ENCODE data around the gene THAP7.

Gene THAP7

DNA sequence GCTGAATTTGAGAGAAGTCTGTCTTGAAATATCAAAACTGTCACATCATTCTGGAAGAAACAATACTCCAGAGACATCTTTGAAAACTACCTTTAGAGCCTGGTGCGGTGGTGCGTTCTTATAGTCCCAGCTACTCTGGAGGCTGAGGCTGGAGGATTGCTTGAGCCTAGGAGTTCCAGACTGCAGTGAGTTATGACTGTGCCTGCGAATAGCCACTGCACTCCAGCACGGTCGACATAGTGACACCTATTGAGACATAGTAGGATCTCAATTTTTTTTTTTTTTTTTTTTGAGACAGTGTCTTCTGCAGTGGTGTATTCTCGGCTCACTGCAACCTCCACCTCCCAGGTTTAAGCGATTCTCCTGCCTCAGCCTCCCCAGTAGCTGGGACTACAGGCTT lies 46.4 kb downstream of the THAP7 start:
- peaks cover 37% of the 10 kb centered on the region for H3K4me1 ChIP-seq (ENCODE audit: control insufficient read depth, insufficient read depth, low read length)
- H3K4me3 ChIP-seq (ENCODE audit: low read length): no peak overlapping the region

DNA sequence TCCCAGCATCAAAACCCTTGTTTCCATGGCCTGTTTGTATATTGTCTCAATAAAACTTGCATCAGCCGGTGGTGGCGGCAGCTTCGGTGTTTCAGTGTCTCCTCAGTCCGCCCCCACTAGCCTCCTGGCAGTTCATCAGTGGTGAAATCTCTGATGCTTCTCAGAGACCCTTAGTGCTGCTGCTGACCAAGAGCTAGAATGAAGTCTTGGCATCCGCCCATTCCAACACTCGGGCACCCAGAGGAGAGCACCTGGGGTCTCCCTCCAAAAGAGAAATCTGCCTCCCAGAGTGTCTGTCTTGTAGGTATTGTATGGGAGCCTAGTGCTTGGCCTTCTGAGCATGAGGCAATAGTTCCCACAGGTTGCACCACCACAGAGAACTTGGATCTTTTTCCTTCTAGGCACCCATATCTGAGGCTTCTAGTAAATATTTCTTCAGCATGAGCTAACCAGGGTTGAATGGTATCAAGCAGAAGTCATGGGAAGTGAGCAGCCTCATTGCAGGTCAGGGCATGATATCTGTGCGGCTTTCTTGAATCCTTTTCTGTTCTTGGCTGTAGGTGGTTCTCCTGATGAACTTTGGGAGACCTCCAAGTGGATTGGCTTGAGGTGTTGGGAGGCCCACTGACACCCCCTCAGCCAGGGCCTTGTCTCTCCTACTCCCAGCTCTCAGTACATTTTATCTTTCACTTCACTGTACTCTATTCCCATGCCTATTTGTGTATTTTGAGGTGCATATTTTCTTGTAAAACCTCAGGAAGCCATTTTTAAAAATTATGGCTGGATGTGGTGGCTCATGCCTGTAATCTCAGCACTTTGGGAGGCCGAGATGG lies 48.0 kb downstream of the THAP7 start:
- peak overlapping the region; percentile 12 for H3K9ac ChIP-seq (ENCODE audit: low read length)

More for the DNA sequence above, 46.4 kb downstream of the THAP7 start:
- Histone ChIP-seq H3K9me3 (ENCODE audit: control insufficient read depth, low read length) (no peaks in the 10 kb centered on the region), H3K36me3 (ENCODE audit: control insufficient read depth, insufficient read depth, low read length) (no peaks in the 10 kb centered on the region), H3K9ac (ENCODE audit: low read length) (no peak overlapping the region), H3K27me3 (ENCODE audit: control insufficient read depth, insufficient read depth, low read length) (no peaks in the 10 kb centered on the region)

DNA sequence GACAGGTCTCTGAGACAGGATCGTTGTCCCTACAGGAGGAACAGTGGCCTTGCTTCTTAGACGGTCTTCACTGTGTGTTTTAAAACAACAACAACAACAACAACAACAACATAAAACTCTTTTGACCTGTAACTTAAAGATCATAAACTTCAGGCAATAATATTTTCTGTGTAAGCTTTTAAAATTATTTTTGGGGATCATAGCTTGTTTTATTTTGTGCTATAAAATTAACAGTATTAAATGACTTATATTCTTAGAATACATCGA lies 48.6 kb downstream of the THAP7 start:
- Histone ChIP-seq H3K4me3 (ENCODE audit: low read length) (no peak overlapping the region), H3K36me3 (ENCODE audit: control insufficient read depth, insufficient read depth, low read length) (no peaks in the 10 kb centered on the region)

More for the DNA sequence above, 48.0 kb downstream of the THAP7 start:
- Histone ChIP-seq H3K4me1 (ENCODE audit: control insufficient read depth, insufficient read depth, low read length) (peaks cover 37% of the 10 kb centered on the region), H3K9me3 (ENCODE audit: control insufficient read depth, low read length) (no peaks in the 10 kb centered on the region), H3K27me3 (ENCODE audit: control insufficient read depth, insufficient read depth, low read length) (no peaks in the 10 kb centered on the region), H3K36me3 (ENCODE audit: control insufficient read depth, insufficient read depth, low read length) (no peaks in the 10 kb centered on the region), H3K4me3 (ENCODE audit: low read length) (no peak overlapping the region)

DNA sequence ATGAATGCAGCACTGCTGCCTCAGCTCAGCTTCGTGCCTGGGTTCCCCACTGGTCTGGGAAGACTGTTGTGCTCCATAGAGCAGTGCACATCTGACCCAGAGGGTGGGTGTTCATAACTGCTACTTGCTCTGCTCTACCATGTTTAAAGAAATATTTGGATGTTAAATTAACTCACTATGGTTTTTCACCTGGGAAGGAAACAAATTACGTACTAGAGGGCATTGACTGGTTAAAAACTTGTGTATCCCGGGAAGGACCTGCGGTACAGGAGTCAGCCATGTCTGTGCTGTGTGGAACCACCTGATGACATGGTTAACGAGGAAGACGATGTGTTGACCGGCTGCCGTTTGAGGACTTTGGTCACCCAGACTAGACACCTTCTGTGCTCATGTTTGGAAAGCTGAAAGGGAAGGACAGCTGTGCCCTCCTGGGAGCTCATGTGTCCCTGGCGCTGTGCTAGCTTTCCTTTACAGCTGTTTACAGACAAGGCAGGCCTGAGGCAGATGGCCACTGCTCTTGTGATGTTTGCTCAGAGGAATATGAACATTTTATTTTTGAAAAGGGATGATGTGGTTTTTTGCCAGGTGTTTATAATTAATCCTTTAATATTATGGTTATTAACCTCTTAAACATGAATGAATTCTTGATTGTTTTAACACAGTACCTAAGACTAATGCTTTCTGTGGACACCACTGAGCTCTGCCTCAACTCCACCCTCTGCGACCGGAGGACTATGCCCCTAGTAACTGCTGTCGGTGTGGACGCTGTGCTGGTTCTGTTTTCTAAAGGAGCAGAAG lies 49.2 kb downstream of the THAP7 start:
- H3K9ac ChIP-seq (ENCODE audit: low read length): no peak overlapping the region
- peaks cover 32% of the 10 kb centered on the region for H3K4me1 ChIP-seq (ENCODE audit: control insufficient read depth, insufficient read depth, low read length)
- H3K4me3 ChIP-seq (ENCODE audit: low read length): no peak overlapping the region
- H3K27me3 ChIP-seq (ENCODE audit: control insufficient read depth, insufficient read depth, low read length): no peaks in the 10 kb centered on the region
- no peaks in the 10 kb centered on the region for H3K36me3 ChIP-seq (ENCODE audit: control insufficient read depth, insufficient read depth, low read length)
- H3K9me3 ChIP-seq (ENCODE audit: control insufficient read depth, low read length): no peaks in the 10 kb centered on the region

More for the DNA sequence above, 48.6 kb downstream of the THAP7 start:
- H3K4me1 ChIP-seq (ENCODE audit: control insufficient read depth, insufficient read depth, low read length): peaks cover 36% of the 10 kb centered on the region
- no peaks in the 10 kb centered on the region for H3K9me3 ChIP-seq (ENCODE audit: control insufficient read depth, low read length)
- H3K9ac ChIP-seq (ENCODE audit: low read length): peak overlapping the region; percentile 12
- no peaks in the 10 kb centered on the region for H3K27me3 ChIP-seq (ENCODE audit: control insufficient read depth, insufficient read depth, low read length)

DNA sequence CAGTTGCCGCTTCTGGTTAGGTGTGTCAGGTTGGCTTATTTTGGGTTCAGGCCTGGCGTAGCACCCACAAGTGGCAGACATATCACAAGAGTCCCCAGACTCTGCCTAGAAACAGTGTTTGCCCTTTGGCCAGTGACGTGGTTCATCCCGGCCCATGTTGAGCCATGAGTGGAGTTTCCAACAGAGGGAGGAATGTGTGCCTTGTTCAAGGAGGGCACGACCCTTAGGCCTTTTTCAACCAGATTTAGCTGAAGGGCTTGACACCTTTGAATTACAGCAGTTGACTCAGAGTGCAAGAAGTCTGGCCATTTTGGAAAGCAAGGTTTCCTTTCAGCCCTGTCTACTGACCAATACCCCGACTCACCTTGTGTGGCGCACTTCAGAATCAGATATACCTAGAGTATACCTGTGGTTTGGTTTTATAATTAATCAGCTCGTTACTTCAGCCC lies 50.0 kb downstream of the THAP7 start:
- H3K36me3 ChIP-seq (ENCODE audit: control insufficient read depth, insufficient read depth, low read length): no peaks in the 10 kb centered on the region
- H3K9me3 ChIP-seq (ENCODE audit: control insufficient read depth, low read length): no peaks in the 10 kb centered on the region
- H3K9ac ChIP-seq (ENCODE audit: low read length): peak overlapping the region; percentile 14
- H3K27me3 ChIP-seq (ENCODE audit: control insufficient read depth, insufficient read depth, low read length): no peaks in the 10 kb centered on the region
- H3K4me1 ChIP-seq (ENCODE audit: control insufficient read depth, insufficient read depth, low read length): peaks cover 32% of the 10 kb centered on the region
- H3K4me3 ChIP-seq (ENCODE audit: low read length): no peak overlapping the region

DNA sequence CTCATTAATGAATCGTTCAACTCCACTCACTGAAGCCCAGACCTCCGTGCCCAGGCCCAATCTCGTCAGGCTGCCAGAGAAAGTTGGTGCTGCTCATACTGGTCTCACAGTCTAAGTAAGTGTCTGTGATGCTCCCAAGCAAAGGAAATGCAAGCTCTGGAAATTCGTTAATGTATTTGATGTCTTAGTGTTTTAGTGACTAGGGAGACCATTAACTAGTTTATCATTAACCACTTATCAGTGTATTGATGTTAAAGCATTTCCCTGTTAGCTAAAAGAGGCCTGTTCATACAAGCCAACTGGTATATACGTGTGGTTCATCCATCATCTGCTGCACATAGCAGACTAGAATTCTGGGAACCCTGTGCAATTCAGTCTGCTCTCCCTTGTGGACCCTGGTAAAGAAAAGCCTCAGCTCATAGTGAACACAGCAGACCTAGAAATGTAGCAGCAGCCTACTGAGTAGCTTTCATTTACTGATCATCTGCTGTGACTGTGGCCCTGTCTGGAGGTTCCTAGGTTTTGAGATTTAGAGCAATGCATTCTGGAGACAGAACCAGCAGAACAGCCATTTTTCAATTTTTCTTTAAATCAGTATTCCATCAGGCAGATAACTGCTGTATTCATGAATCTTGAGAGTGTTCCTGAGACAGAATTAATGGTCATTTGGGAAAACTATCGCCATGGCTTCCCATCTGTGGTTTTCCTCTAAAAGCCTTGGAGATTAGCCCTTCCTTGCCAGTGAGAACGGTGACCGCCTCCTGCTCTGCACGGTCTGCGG lies 50.6 kb downstream of the THAP7 start:
- Histone ChIP-seq H3K27me3 (ENCODE audit: control insufficient read depth, insufficient read depth, low read length) (no peaks in the 10 kb centered on the region), H3K9ac (ENCODE audit: low read length) (no peak overlapping the region), H3K9me3 (ENCODE audit: control insufficient read depth, low read length) (no peaks in the 10 kb centered on the region), H3K4me1 (ENCODE audit: control insufficient read depth, insufficient read depth, low read length) (peaks cover 30% of the 10 kb centered on the region), H3K4me3 (ENCODE audit: low read length) (no peak overlapping the region), H3K36me3 (ENCODE audit: control insufficient read depth, insufficient read depth, low read length) (no peaks in the 10 kb centered on the region)

DNA sequence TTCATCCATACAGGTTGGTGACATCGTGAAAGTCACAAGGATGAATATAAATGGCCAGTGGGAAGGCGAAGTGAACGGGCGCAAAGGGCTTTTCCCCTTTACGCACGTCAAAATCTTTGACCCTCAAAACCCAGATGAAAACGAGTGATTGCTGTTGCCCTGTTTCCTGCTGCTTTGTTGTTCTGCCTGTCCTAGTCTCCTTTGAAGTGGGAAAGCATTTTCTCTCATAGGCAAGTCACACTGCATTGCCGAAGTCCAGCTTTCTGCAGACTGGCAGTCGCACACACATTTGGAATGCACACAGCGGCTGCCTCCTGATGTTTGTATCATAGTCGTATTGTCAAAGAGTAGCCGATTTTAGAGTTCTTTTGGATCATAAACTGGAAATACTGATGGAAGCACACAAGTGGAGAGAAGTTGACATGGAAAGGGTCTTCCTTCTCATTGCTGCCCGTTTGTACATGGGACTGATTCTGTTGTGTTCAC lies 52.2 kb downstream of the THAP7 start:
- no peak overlapping the region for H3K4me3 ChIP-seq (ENCODE audit: low read length)
- peaks cover 30% of the 10 kb centered on the region for H3K4me1 ChIP-seq (ENCODE audit: control insufficient read depth, insufficient read depth, low read length)
- no peaks in the 10 kb centered on the region for H3K9me3 ChIP-seq (ENCODE audit: control insufficient read depth, low read length)
- H3K9ac ChIP-seq (ENCODE audit: low read length): no peak overlapping the region
- no peaks in the 10 kb centered on the region for H3K27me3 ChIP-seq (ENCODE audit: control insufficient read depth, insufficient read depth, low read length)
- H3K36me3 ChIP-seq (ENCODE audit: control insufficient read depth, insufficient read depth, low read length): no peaks in the 10 kb centered on the region

All from mucosa of stomach (tissue), 1 donor.